ENCODE results near the gene PAN2.

Gene PAN2

DNA sequence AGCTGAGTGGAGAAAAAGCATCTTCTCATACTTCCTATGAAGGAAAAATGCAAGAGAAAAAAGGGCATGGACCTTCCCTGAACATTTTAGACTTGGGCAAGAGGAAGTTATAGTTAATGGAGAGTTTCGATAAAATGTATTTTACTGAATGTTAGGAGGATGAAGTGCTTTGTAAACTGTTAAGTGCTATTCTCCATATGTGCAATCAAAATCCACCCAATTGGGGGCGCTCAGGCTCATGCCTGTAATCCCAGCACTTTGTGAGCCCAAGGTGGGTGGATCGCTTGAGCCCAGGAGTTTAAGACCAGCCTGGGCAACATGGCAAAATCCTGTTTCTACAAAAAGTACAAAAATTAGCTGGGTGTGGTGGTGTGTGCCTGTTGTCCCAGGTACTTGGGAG is 16.1 kb downstream of the PAN2 start:
- Mint-ChIP-seq H3K27me3 (ENCODE audit: low read depth, poor library complexity) (no peaks in the 10 kb centered on the region), H3K4me3 (no peak overlapping the region), H3K4me1 (peaks cover 18% of the 10 kb centered on the region), H3K9me3 (no peaks in the 10 kb centered on the region), H3K27ac (no peak overlapping the region), H3K36me3 (ENCODE audit: low read depth) (peaks cover 17% of the 10 kb centered on the region)
- DNase-seq: no peak
- TF ChIP-seq, protein P1, sequence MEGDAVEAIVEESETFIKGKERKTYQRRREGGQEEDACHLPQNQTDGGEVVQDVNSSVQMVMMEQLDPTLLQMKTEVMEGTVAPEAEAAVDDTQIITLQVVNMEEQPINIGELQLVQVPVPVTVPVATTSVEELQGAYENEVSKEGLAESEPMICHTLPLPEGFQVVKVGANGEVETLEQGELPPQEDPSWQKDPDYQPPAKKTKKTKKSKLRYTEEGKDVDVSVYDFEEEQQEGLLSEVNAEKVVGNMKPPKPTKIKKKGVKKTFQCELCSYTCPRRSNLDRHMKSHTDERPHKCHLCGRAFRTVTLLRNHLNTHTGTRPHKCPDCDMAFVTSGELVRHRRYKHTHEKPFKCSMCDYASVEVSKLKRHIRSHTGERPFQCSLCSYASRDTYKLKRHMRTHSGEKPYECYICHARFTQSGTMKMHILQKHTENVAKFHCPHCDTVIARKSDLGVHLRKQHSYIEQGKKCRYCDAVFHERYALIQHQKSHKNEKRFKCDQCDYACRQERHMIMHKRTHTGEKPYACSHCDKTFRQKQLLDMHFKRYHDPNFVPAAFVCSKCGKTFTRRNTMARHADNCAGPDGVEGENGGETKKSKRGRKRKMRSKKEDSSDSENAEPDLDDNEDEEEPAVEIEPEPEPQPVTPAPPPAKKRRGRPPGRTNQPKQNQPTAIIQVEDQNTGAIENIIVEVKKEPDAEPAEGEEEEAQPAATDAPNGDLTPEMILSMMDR (IDR thresholded peaks at IDR 0.05): no peak

DNA sequence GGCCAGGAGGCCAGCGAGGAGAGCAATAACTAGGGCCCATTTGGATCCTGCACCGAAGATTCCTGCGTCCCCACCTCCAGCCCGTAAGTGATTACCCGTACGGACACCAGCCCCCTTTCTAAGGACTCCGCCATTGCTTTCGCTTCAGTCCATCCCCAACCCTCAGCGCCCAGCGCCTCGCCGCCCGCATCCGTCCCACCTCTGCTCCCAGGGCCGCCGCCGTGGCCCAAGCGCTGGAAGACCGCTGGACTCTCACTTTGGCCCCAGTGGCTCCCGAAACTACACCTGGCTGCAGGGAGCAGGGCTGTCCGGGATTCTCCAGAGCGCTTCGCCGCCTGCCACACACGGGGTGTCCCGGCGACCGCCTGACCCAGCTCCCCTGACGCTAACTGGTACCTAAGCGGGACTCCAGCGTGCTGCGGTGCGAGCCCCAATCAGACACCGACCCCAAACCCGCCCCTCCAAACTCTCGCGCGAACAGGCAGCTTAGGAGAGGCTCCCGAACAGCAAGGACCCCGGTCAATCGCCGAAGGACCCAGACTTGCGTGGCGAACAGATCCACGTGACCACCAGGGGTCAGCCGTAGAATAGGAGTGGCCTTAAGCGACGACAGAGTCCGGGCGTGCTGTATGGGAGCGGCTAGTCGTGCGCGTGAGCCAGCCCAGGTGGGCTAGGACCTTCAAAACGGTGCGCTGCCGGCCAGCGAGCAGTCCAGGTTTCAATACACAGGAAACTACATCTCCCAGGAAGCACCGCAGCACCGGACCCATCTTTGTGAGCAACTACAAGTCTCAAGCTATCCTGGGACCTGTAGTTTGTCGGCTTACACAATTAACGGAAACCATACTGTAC is 18.0 kb downstream of the PAN2 start, which contains the start of gene CNPY2:
Gene CNPY2, minus strand, starts transcription at position 367 of the 852 bp plus-strand sequence. CDS start 771 bp downstream, outside the sequence.
- Mint-ChIP-seq H3K36me3 (ENCODE audit: low read depth) (peaks cover 24% of the 10 kb centered on the region), H3K4me3 (peak within 1 kb of the TSS; percentile 98), H3K9me3 (no peaks in the 10 kb centered on the region), H3K4me1 (peaks cover 18% of the 10 kb centered on the region), H3K27ac (peak within 1 kb of the TSS; percentile 99), H3K27me3 (ENCODE audit: low read depth, poor library complexity) (no peaks in the 10 kb centered on the region)
- DNase-seq: peak; percentile 95
- TF ChIP-seq, protein P1 (IDR thresholded peaks at IDR 0.05): no peak

DNA sequence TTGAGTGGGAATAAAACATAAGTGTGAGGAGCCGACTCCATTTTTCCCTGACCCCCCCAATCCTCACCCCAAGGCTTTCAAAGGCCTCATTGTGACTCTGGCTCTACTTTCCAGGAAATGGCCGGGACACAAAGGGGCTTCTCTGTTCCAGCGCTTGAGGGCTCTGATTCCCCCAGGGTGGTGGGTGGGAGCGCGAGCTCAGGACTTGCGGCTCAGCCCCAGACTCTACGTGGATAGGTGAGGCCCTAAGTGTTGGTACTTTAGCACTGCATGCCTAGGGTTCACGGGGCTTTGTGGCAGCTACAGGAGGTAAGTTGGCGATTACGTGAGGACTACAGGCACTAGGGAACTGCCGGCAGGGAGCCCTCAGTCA is 18.6 kb downstream of the PAN2 start:
- peaks cover 30% of the 10 kb centered on the region for H3K36me3 Mint-ChIP-seq (ENCODE audit: low read depth)
- H3K4me3 Mint-ChIP-seq: peak overlapping the region; percentile 98
- H3K27ac Mint-ChIP-seq: peak overlapping the region; percentile 99
- H3K9me3 Mint-ChIP-seq: no peaks in the 10 kb centered on the region
- TF ChIP-seq, protein P1 (IDR thresholded peaks at IDR 0.05): no peak
- peak; percentile 25 for DNase-seq
- H3K27me3 Mint-ChIP-seq (ENCODE audit: low read depth, poor library complexity): no peaks in the 10 kb centered on the region
- peaks cover 18% of the 10 kb centered on the region for H3K4me1 Mint-ChIP-seq

DNA sequence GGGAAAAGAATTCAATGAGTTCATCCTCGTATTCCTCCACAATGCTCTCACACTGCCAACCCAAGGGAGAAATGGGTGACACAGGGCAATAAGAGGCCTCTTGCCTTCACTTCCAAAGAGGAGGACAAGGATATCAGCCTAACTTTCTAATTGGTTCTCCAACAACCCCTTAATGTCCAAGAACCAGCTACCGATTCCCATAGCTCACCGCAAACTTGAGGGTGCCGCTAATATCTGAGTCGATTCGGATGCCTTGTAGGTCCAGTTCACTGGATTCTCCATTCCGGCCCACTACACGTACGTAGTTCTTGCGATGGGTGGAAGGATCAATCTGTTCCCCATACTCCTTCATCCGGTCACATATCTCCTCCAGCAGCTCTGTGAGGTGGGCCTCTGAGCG is 22.8 kb downstream of the PAN2 start:
- peaks cover 39% of the 10 kb centered on the region for H3K36me3 Mint-ChIP-seq (ENCODE audit: low read depth)
- no peaks in the 10 kb centered on the region for H3K27me3 Mint-ChIP-seq (ENCODE audit: low read depth, poor library complexity)
- no peak overlapping the region for H3K4me3 Mint-ChIP-seq
- TF ChIP-seq, protein P1 (IDR thresholded peaks at IDR 0.05): no peak
- H3K9me3 Mint-ChIP-seq: no peaks in the 10 kb centered on the region
- no peak overlapping the region for H3K27ac Mint-ChIP-seq
- DNase-seq: no peak
- peaks cover 13% of the 10 kb centered on the region for H3K4me1 Mint-ChIP-seq

DNA sequence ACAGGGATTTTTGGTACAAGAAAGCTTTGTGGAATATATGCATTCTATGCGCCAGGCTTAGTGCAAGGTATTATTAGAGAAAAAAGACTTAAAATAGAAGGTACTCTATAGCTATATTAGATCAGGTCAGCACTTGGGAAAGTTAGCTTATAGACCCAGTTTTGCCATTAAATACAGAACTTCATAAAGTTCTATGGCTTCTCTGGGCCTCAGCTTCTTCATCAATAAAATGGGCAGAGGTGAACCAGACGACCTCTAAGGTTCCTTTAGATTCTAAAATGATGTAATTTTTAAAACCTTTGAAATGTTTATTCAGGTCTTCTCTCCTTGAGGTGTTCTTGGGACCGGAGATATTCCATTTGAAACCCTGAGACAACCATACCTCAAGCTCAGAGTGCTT is 25.1 kb downstream of the PAN2 start:
- Mint-ChIP-seq H3K4me1 (no peaks in the 10 kb centered on the region), H3K27ac (no peak overlapping the region), H3K27me3 (ENCODE audit: low read depth, poor library complexity) (no peaks in the 10 kb centered on the region), H3K4me3 (no peak overlapping the region), H3K36me3 (ENCODE audit: low read depth) (peaks cover 44% of the 10 kb centered on the region), H3K9me3 (no peaks in the 10 kb centered on the region)
- DNase-seq: no peak
- TF ChIP-seq, protein P1 (IDR thresholded peaks at IDR 0.05): no peak

Measured in nephron progenitor cell (in vitro differentiated cells).